Body of pancreas (tissue), 4 donors: ENCODE data around the gene SCG2.

Source experiments
- POLR2A ChIP-seq, 3 donors: fragments of 450-650 bp; IDR thresholded peaks; one replicate each; pipeline ENCODE4 v1.6.1; 2016; ENCODE audit warnings: antibody characterized with exemption in 3 of 3, mild to moderate bottlenecking in 2 of 3
- TF ChIP-seq, protein P1 (sequence below), 7 experiments: fragments of 450-650 bp in 4 of 7; fragments of 200-600 bp in 3 of 7; sonication (generic) in 3 of 7; IDR thresholded peaks; one replicate each; pipeline ENCODE4 v1.5.1; 2016 to 2019; ENCODE audit warnings: antibody characterized with exemption in 7 of 7

DNA sequence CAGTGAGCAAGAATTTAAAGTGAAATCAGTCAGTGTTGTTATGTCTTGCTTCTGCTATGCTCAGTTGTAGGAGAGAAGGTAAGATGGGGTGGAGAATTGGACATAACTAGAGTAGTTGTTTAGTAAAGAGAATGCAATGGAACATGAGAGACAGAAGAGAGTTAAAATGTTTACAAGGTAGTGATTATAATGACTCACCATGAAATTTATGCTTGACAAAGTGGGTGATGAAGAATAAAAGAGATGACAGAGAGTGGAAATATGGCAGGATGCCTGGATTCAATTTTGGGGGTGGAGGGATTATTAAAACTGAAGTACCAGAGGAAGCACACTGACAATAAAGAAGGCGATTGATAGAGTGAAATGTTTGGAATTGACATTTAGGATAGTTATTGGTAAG is 10.6 kb downstream of the SCG2 start:
- TF ChIP-seq, protein P1, sequence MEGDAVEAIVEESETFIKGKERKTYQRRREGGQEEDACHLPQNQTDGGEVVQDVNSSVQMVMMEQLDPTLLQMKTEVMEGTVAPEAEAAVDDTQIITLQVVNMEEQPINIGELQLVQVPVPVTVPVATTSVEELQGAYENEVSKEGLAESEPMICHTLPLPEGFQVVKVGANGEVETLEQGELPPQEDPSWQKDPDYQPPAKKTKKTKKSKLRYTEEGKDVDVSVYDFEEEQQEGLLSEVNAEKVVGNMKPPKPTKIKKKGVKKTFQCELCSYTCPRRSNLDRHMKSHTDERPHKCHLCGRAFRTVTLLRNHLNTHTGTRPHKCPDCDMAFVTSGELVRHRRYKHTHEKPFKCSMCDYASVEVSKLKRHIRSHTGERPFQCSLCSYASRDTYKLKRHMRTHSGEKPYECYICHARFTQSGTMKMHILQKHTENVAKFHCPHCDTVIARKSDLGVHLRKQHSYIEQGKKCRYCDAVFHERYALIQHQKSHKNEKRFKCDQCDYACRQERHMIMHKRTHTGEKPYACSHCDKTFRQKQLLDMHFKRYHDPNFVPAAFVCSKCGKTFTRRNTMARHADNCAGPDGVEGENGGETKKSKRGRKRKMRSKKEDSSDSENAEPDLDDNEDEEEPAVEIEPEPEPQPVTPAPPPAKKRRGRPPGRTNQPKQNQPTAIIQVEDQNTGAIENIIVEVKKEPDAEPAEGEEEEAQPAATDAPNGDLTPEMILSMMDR (IDR thresholded peaks at IDR 0.05): no peak
- TF ChIP-seq POLR2A (IDR thresholded peaks at IDR 0.05): no peak
